HG02840 (cell line): ENCODE measurements around the gene HOMEZ.
"Not testable (repeated sequence)": the region's sequence is repeated elsewhere in the genome, so short reads cannot be mapped to it uniquely, and the experiment has no call there.

Experiments used
- ATAC-seq: cut with Tn5 transposase; IDR thresholded peaks from one replicate; pipeline ENCODE4 v1.9.1; 2021; ENCODE audit warnings: mild to moderate bottlenecking, moderate library complexity, moderate number of reproducible peaks; ENCODE audit not compliant: unreplicated experiment, low FRiP score

Gene HOMEZ

DNA sequence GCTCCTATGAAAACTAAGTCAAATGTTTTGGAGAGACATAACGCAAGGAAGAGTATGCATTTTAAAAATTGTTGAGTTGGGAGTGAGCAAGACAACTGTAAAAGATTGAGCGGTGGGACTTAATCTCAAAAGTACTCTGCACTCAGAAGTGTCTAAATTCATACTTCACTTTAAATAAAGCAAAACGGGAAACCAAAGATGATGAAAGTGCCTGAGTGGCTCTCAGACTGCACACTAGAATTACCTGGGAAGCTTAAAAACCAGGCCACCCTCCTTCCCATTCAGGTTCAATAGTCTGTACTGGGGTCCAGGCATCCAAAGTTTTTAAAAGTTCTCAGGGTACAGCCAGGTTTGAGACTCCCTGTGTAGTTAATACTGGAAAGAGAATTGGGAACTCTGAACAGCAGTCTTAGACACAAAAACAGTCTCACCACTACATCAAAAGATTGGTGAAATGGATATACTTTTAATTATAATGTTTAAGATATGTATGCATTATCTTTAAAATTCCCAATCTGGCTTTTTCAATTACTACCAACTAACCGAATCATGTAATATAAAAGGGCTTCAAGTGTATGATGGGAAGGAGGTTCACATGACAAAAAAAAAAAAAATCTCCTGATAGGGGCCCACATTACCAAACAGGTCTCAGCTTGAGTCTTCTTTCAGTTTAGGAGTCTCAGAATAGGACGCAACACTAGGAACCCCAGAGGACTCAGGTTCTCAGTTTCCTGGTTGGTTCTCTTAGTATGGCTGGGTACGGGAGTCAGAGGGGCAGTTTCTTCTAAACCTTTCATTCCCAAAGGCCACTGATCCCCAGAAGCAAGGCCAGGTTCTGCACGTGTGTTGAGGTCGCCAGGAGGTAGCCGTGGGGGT lies 1.0 kb downstream of the HOMEZ start:
- no peak for ATAC-seq

DNA sequence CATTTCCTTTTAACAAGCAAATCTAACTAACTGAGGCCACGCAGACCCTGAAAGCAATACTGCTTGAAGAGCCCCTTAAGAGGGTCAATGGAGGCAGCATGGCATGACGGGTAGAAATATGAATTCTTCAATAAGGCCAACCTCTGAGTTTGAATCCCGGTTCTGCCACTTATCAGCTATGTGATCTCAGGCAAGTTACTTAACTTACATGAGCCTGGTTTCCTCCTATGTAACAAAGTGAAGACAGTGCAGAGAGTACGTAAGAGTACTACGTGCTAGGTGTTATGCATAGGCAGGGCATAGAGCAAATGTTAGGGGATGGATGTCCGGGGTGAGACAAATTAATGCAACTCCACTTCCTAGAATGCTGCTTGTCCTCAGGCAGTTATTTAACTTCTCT lies 4.7 kb downstream of the HOMEZ start:
- no peak for ATAC-seq

DNA sequence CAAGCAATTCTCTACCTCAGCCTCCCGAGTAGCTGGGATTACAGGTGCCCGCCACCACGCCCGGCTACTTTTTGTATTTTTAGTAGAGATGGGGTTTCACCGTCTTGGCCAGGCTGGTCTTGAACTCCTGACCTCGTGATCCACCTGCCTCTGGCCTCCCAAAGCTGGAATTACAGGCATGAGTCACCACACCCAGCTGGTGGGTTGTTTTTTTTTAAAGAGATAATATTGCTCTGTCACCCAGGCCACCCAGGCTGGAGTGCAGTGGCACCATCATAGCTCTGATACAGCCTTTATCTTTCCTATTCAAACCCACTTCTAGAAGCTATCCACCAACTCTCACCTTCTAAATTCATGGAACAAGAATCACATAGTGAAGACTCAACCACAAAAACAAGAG lies 8.0 kb downstream of the HOMEZ start:
- not testable (repeated sequence) for ATAC-seq

DNA sequence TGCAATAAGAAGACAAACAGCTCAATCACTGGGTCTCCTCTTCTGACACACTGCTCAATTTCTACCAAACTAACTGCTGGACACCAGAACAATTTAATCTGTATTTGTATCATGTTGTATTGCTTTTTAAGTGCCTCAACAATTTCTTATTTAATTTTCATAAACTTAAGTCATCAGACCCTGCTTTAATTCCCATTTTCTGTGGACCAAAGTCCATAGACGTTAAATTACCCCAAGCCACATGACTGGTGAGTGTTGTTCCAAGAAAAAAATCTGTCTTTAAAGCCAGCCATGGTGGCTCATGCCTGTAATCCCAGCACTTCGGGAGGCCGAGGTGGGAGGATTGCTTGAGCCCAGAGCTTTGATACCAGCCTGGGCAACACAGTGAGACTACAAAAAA lies 8.7 kb downstream of the HOMEZ start:
- ATAC-seq: no peak

DNA sequence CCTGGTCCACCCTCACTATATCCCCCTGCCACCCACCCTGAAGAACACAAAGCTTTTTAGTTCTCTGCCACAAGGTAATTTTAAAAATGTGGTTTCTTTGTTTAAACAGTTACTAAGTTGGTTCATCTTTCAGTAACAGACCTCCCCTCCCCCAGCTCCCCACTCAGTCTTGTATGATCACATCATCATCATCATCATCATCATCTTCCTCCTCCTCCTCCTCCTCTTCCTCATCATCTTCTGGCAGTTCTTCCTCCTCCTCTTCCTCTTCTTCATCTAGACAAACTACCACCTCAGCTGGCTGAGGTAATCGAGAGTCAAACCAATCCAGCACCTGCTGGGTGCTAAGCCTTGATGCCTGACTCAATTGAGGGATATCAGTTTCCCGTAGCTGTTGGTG lies 10.5 kb downstream of the HOMEZ start:
- ATAC-seq: no peak

DNA sequence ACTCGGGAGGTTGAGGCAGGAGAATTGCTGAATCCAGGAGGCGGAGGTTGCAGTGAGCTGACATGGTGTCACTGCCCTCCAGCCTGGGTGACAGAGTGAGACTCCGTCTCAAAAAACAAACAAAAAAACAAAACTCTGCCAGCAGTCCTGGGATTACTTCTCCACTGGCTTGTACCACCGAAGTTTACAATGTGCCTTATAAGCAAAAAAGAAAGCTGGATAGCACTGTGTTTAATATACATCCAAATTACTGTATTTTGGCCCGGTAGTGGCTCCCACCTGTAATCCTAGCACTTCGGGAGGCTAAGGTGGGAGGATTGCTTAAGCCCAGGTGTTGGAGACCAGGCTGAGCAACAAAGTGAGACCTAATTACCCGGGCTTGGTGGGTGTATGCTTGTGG lies 16.7 kb downstream of the HOMEZ start:
- no peak for ATAC-seq

DNA sequence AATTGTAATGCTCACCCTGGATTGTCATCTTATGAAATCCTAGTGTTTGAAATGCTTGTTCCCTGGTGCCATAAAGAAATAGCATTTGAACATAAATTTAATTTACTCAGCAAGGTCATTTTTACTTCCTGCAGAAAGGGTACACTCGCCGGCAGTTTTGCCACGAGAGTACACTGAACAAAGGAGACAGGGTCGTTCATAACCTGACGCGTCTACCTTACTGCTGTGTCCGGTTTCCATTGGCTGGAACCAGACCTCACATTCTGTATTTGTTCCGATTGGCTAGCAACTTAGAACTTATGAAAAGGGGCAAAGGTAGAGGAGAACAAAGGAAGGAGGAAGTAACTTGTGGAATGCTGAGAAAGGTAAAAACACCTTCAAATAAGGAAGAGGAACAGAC lies 25.1 kb downstream of the HOMEZ start:
- ATAC-seq: not testable (repeated sequence)

DNA sequence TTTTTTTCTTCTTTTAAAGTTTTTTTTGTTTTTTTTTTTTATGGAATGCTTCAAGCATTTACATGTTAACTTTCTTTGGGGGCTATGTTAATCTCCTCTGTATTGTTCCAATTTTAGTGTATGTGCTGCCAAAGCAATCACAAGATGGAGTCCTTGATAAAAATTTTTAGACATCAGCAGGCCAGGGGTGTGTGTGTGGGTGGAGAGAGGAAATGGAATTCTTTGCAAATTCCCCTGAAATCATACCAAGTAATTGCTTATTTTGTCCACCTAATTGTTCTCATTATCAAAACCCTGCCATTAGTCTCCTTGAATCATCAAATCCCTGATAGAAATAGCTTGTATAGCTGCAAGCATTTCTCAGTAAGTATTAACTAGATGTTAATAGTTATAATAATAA lies 26.5 kb downstream of the HOMEZ start:
- ATAC-seq: no peak

DNA sequence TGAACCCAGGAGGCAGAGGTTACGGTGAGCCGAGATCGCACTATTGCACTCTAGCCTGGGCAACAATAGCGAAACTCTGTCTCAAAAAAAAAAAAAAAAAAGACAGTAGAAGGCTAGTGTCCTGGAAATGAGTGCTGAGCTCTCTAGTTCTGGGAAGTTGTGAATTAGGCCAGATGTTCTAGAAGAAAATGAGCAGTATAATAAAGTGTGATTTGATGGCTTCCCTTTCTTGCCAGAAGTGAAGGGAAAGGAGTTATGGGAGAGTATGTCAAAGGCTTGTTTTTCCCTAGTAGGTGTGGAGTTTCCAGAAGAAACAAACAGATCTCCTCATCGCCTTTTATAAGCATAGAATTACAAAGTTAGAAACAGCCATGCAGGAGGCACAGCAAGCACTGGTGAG lies 27.7 kb downstream of the HOMEZ start:
- ATAC-seq: no peak

DNA sequence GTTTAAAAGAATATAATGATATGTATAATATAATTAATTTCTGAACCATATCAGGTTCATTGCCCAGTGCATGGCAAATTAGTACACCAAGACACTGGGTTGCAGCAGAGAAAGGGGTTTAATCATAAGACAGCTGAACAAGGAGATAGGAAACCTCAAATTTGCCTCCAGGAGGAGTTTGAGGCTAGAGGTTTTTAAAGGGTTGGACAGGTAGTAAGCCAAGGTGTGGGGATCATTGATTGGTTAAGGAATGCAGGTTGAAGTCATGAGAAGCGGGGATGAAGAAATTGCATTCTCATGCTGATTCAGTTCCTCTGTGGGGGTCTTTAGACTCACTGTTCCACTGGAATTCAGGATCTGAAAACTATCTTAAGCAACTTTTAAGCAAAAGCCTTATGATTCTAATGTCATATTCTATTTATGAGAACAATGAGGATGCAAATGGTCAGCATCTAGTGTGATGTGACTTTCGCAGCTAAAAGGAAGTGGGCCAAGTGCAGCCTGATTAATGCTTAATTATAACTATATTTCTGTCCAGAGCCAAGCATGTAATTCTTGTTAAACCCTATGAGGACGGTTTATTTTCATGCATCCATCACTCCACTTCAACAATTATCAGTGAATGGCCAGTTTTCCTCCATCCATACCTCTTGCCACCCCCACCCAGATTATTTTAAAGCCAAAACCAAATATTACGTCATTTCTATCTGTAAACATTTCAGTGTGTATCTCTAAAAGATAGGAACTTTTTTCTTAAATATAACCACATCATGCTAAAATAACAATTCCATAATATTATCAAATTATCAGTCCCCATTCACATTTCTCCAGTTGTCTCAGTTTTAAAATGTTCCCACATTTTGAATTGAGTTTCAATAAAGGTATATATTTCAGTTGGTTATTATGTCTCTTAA lies 33.3 kb downstream of the HOMEZ start:
- ATAC-seq: no peak

DNA sequence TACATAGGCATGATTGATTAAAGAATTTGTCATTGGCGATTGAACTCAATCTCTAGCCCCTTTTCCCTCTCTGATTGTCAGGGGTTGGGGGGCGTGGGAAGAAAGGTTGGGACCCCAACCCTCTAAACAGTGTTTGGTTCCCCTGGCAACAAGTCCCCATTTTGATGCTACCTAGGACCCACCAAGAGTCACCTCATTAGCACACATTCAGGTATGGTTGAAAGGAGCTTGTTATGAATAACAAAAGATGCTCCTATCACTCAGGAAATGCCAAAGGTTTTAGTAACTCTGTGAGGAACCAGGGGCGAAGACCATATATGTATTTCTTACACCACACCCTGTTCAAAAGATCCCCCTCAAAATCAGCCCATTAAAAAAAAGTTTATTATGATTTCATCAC lies 33.9 kb downstream of the HOMEZ start:
- no peak for ATAC-seq

DNA sequence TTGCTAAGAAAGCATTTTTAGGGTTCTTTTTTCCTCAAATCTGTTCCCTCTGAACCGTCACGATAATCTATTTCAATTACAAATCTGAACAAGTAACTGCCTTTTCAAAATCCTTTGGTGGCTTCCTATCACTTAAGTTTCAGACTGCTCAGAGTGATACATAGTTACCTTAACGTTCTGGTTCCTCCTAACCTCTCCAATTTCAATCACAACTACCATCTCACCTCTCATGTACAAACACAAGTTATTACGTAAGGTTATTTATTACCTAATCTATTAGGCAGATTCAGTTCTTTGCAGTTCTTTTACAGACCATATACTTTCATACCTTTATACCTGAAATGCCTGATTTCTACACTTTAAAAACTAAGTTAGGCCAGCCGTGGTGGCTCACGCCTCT lies 36.1 kb downstream of the HOMEZ start:
- ATAC-seq: no peak

DNA sequence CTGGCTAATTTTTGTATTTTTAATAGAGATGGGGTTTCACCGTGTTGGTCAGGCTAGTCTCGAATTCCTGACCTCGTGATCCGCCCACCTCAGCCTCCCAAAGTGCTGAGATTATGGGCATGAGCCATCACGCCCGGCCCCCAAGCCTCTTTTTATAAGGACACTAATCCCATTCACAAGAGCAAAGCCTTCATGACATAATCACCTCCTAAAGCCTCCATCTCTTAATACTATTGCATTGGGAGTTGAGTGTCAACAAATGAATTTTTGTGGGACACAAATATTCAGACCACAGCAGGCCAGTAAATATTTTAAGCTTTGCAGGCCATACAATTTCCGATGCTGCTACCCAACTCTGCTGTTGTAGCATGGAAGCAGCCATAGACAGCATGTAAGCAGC lies 37.3 kb downstream of the HOMEZ start:
- no peak for ATAC-seq

DNA sequence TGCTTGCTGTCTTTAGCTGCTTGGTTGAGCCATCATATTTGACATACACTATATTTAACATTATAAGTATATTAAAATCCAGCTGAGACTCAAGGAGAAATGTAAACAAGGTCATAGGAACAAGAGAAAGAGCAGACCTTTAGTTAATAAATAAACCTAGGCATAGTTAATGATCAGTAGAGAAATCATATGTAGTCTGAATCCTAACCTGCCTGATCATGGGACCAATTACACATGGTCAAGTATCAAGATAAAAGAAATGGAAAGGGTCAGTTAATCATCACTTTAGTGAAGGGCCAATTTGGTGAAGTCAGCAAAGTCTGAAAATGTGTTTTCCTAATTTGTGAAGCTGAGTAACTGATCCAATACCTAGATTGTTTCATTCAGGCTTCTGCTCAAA lies 40.6 kb downstream of the HOMEZ start:
- no peak for ATAC-seq

DNA sequence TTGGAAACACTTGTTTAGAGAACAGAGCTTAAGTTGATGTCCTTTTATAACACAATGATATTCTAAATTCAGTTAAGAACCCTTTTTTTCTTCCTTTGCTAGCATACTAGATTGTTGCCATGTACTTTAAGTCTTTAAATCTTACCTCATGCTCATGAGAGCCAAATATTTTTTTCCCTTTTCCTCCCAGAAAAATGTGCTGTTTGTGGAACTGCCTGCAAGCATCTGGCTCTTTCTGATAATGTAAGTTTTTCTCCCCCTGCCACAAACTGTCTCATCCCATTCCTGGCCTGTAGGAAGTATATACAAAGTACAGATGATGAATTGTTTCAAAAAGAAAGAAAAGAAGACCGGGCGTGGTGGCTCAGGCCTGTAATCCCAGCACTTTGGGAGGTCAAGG lies 42.9 kb downstream of the HOMEZ start:
- ATAC-seq: no peak

DNA sequence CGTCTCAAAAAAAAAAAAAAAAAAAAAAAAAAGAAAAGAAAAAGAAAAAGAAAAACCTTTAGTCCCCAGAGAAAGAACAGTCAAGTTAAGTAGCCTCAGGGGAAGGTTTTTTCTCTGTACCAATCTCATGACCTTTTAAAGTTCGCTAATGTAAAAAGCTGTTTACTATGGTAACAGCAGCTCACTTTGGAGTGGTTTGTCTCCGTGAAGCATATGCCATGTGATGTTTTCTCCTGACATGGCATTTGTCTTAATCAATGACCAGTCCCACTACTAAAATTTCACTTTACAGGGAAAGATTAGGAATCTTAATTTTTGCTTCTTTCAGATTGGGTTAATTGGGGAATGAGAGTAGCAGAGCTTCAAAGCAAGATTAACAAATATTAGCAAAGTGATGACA lies 43.9 kb downstream of the HOMEZ start:
- no peak for ATAC-seq

DNA sequence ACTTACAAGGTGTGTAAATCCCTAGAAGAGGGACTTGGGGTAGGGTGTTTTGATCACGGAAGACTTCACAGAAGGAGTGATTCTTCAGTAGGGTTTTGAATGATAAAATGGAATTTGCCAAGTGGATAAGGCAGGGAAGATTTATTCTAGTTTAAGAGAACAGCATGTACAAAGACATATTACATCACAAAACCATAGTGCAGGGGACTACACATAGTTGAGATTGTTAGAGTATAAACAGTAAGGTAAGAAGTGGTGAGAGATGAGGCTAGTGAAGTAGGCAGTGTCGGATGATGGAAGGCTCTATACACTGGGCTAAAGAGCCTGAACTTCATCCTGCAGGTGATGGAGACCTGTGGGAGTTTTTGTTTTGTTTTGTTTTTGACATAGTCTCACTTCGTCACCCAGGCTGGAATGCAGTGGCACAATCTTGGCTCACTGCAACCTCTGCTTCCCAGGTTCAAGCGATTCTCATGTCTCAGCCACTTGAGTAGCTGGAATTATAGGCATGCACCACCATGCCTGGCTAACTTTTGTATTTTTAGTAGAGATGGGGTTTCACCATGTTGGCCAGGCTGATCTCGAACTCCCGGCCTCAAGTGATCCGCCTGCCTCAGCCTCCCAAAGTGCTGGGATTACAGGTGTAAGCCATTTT lies 44.7 kb downstream of the HOMEZ start:
- not testable (repeated sequence) for ATAC-seq

DNA sequence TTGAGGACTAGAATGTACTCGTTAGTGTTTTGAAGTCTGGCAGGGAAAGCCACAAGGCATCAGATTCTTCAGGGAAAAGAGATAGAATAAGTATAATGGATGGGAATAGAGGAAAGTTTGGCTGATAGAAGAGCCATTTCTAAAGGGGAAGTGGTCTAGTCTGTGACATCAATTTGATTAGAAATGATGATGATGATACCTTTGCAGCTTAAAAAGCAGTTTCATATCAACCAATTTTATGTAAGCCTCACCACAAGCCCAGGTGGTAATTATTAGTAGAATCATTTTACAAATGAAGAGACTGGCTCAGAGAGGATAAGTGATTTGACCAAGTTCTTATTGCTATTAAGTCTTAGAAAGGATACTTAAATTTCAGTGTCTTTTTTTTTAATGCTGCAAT lies 45.3 kb downstream of the HOMEZ start:
- ATAC-seq: no peak

DNA sequence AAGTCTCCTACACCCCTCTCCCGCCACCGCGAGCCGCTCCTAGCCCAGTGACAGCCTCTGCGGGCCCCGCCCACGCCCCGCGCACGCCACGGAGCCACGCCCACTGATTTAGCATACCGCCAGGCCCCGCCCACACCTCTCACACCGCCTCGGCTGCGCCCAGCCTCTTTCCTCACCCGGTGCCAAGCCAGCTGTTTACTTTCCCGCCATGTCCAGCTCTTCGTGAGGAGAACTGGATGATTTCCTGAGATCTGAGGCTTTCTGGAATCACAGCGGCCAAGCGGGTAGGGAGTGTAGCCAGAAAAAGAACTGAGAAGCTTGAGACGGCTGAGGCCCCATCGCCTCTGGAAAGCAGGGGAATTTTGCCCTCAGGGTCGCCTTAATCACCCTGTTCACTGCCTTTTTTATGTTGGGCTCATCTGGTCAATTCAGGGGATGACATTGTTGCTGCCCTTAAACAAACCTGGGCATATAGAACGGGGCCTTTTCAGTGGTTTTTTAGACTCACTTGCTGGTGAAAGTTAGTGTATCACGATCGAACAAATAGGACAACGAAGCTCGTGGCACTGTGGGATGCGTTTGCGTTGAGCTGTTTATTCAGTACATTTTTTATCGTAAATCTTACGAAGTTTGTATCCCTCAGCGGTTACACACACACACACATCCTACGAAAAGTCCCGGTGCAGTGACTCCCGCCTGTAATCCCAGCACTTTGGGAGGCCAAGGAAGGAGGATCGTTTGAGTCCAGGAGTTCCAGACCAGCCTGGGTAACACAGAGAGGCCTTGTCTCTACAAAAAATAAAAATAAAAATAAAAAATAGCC lies 47.9 kb downstream of the HOMEZ start, which contains the start of gene RNF212B:
Gene RNF212B, plus strand, starts transcription at position 165 of the 823 bp plus-strand sequence. CDS start 2,410 bp downstream, outside the sequence.
- ATAC-seq: no peak

DNA sequence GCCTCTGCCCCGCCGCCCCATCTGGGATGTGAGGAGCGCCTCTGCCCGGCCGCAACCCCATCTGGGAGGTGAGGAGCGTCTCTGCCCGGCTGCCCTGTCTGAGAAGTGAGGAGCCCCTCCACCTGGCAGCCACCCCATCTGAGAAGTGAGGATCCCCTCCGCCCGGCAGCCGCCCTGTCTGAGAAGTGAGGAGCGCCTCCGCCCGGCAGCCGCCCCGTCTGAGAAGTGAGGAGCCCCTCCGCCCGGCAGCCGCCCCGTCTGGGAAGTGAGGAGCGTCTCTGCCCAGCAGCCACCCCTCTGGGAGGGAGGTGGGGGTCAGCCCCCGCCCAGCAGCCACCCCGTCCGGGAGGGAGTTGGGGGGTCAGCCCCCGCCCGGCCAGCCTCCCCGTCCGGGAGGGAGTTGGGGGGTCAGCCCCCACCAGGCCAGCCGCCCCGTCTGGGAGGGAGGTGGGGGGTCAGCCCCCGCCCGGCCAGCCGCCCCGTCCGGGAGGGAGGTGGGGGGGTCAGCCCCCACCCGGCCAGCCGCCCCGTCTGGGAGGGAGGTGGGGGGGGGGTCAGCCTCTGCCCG lies 53.6 kb downstream of the HOMEZ start:
- ATAC-seq: not testable (repeated sequence)
